GM12891 (cell line): ENCODE results near the gene PPAT.

Experiments used
- DNase-seq: peaks from one replicate; pipeline ENCODE4 v3.0.0; 2011; ENCODE audit warnings: low spot score; ENCODE audit not compliant: insufficient read length
- FAIRE-seq: peaks from 2 replicates; lab custom pipeline; 2011; peaks lifted over from hg19 to GRCh38; lab: Jason Lieb, UNC
- PAX5 ChIP-seq: IDR thresholded peaks from 2 replicates; pipeline ENCODE4 v1.6.1; 2011; ENCODE audit warnings: low read length, moderate library complexity, mild to moderate bottlenecking; ENCODE audit not compliant: insufficient read depth, severe bottlenecking
- POLR2A ChIP-seq: IDR thresholded peaks from 2 replicates; pipeline ENCODE4 v1.6.1; 2011; ENCODE audit warnings: low read depth, low read length, control low read depth
- POLR2AphosphoS5 ChIP-seq: IDR thresholded peaks from 2 replicates; pipeline ENCODE4 v1.6.1; 2011; ENCODE audit warnings: low read depth, low read length, control low read depth
- POU2F2 ChIP-seq: IDR thresholded peaks from 2 replicates; pipeline ENCODE4 v1.6.1; 2011; ENCODE audit warnings: low read depth, mild to moderate bottlenecking, control low read depth, low read length, moderate library complexity
- SPI1 ChIP-seq: IDR thresholded peaks from 2 replicates; pipeline ENCODE4 v1.6.1; 2011; ENCODE audit warnings: low read depth, low read length, control low read depth
- TAF1 ChIP-seq: IDR thresholded peaks from 2 replicates; pipeline ENCODE4 v1.6.1; 2011; ENCODE audit warnings: low read depth, low read length, control low read depth

Gene PPAT

GRCh38 chr4:56440983-56441382 is 5.6 kb upstream of the PPAT start:
- FAIRE-seq (no peak), DNase-seq (no peak)
- no peak for TF ChIP-seq POLR2A
- TF ChIP-seq TAF1, result no peak
- no peak for TF ChIP-seq SPI1
- TF ChIP-seq PAX5, result no peak
- TF ChIP-seq POLR2AphosphoS5, result no peak
- TF ChIP-seq POU2F2, result no peak

DNA sequence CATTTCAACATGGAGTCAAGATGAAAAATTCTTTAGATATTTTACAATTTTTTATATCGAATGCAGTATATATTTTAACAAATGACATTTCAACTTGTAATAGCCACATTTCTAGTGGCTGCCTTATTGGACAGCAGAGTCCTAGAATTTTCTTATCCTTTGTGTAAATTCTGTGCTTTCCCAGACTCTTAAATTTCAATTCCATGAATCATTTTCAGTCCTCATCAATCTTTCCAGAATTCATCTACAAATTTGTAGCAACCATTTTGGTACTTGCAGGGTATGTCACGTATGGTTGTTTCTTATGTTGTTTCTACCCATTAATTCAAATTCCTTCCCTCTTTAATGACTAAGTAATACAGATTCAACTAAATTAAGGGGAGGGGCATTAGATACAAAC is 3.4 kb upstream of the PPAT start:
- DNase-seq (no peak), FAIRE-seq (no peak)
- TF ChIP-seq POLR2AphosphoS5 (no peak), POU2F2 (no peak), PAX5 (no peak), TAF1 (no peak), SPI1 (no peak), POLR2A (no peak)

DNA sequence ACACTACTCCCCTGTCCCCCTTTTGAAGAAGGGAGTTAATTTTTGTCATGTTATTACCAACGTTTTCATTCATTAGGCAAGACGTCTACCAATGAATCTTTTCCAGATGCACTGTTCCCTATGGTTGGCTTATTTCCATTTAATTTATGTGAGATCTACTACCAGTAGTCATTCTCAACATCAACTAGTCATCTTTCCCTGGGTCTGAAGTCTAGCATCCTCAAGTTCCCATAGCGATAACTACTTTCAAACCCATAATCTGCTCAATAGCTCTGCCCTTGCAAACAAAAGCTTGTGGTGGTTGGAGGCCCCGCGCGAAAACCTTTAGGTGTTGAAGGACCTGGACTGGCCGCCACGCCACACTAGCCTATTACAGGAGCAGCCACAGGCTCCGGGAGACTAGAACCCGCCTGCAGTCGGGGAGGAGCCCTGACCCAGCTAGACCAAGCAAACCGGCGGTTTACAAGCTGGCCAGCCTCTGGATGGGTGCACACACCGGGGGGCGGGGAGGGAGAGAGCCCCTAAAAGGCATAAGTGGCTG is 746 bp downstream of the PPAT start:
- FAIRE-seq (no peak), DNase-seq (peak; percentile 26)
- no peak for TF ChIP-seq POLR2AphosphoS5
- no peak for TF ChIP-seq SPI1
- no peak for TF ChIP-seq PAX5
- no peak for TF ChIP-seq TAF1
- TF ChIP-seq POU2F2, result no peak
- TF ChIP-seq POLR2A, result no peak

- no peak for DNase-seq
- TF ChIP-seq SPI1 (no peak), PAX5 (no peak), POLR2AphosphoS5 (no peak), POLR2A (no peak), POU2F2 (no peak), TAF1 (no peak)
- FAIRE-seq, result no peak
These were observed 2.1 kb downstream of the PPAT start for GRCh38 chr4:56433280-56433679.

GRCh38 chr4:56430203-56430602 is 5.2 kb downstream of the PPAT start:
- no peak for DNase-seq
- no peak for FAIRE-seq
- no peak for TF ChIP-seq PAX5
- no peak for TF ChIP-seq TAF1
- TF ChIP-seq POU2F2, result no peak
- TF ChIP-seq SPI1, result no peak
- no peak for TF ChIP-seq POLR2AphosphoS5
- TF ChIP-seq POLR2A, result no peak

- no peak for DNase-seq
- TF ChIP-seq POLR2A, result no peak
- TF ChIP-seq POLR2AphosphoS5, result no peak
- no peak for TF ChIP-seq POU2F2
- TF ChIP-seq SPI1, result no peak
- TF ChIP-seq PAX5, result no peak
- TF ChIP-seq TAF1, result no peak
- peak; percentile 43 for FAIRE-seq
These were observed 8.2 kb downstream of the PPAT start for GRCh38 chr4:56427179-56427578.

DNA sequence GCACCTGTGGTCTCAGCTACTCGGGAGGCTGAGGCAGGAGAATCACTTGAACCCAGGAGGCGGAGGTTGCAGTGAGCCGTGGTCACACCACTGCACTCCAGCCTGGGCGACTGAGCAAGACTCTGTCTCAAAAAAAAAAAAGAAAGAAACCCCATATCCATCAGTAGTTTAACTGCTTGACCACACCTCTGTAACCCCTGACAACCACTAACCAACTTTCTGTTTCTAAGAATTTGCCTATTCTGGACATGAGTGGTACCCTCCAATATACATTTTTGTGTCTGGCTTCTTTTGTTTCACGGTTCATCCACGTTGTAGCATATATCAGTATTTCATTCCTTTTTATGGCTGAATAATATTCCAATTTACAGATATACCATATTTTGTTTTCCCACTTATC is 9.1 kb downstream of the PPAT start:
- TF ChIP-seq POLR2A, result no peak
- no peak for TF ChIP-seq PAX5
- TF ChIP-seq POU2F2, result no peak
- no peak for TF ChIP-seq SPI1
- TF ChIP-seq TAF1, result no peak
- no peak for TF ChIP-seq POLR2AphosphoS5
- no peak for DNase-seq
- no peak for FAIRE-seq

DNA sequence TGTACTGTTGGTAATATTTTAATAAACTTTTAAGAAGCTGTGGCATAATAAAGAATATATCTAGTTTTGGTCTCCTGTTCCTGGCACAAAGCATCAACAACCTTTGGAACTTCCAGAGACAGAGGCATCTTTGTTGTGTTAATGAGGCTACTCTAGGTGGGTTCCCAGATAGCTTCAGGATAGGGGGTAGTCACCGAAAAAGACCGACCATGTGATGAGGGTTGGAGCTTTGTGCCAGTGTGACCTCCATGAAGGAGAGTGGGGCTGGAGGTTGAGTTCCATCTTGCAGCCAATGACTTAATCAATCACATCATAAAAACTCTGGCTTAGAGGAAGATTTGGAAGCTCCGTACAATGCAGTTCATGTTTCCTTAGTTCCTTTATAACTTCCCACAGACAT is 9.9 kb downstream of the PPAT start:
- TF ChIP-seq TAF1 (no peak), POLR2AphosphoS5 (no peak), POLR2A (no peak), PAX5 (no peak), POU2F2 (no peak), SPI1 (no peak)
- peak; percentile 76 for FAIRE-seq

DNA sequence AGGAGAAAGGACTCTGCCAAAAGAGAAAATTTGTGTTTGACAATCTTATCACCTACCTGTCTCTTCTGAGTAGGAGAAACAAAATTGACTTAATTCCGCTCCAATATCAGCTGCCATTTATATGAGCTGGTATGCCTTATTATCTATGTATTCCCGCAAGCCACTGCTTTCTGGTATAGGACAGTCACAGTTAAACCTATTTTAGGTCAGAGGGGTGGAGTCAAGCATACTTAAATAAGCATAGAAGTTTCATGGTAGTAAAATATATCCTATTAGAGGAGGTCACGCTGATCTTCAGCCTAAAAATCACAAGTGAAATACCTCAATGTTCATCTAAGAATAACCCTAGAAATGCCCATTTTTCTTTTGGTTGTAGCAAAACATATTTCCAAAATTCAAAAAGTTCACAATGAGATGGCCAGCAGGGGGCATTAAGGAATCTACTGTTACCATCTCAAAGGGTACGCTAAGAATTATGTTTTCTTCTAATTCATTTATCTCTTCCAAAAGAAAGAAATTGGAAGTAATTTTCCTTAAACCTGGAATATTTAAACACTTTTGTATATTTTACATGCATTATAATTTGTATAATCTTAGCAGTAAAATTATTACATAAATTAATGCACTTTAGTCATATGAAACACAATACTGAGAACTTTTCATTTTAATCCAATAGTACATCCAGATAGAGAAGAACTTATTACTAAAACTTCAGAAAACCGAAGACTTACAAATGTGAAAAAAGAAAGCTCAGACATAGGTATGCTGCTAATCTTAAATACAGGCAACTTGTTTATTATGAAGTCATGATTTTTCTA is 10.5 kb downstream of the PPAT start:
- FAIRE-seq (peak; percentile 43), DNase-seq (no peak)
- TF ChIP-seq SPI1 (no peak), TAF1 (no peak), POU2F2 (no peak), PAX5 (no peak), POLR2A (no peak), POLR2AphosphoS5 (no peak)

More for the DNA sequence above, 9.9 kb downstream of the PPAT start:
- no peak for DNase-seq
